Motor neuron (in vitro differentiated cells): ENCODE results near the gene AP5M1. TPM values are rescaled to one million over a fixed set of nuclear protein-coding genes. Genes with fewer than 3 reads are reported as not detected.

Source experiments
- ATAC-seq, 8 experiments: fragments of 200-7000 bp; cut with Tn5 transposase; replicated peaks in 6 of 8; 2 replicates each; pipeline ENCODE4 v1.8.0; 2021; ENCODE audit warnings: mild to moderate bottlenecking in 8 of 8, moderate library complexity in 8 of 8
- H3K27ac ChIP-seq, 2 donors: fragments of 250-450 bp; sonication (Bioruptor Pico); 2 replicates each; pipeline ENCODE4 v1.9.0; 2021; ENCODE audit warnings: antibody characterized with exemption in 2 of 2, mild to moderate bottlenecking in 2 of 2, moderate library complexity in 1 of 2
- H3K4me1 ChIP-seq, 2 donors: fragments of 250-450 bp; sonication (Bioruptor Pico); replicated peaks in 1 of 2; 2 replicates each; pipeline ENCODE4 v1.6.1; 2021; ENCODE audit warnings: antibody characterized with exemption in 2 of 2, mild to moderate bottlenecking in 2 of 2, moderate library complexity in 1 of 2
- H3K4me3 ChIP-seq, 5 donors: fragments of 250-450 bp; sonication (Bioruptor Pico); 2 replicates each; pipeline ENCODE4 v1.9.0; 2021; ENCODE audit warnings: antibody characterized with exemption in 5 of 5, mild to moderate bottlenecking in 5 of 5, moderate library complexity in 4 of 5
- WGBS, 10 experiments: fragments of 450-650 bp; shearing (Covaris generic); methylation state at CpG; one replicate each; pipeline ENCODE4 v1.0.0; 2022; 5-methylcytosine and 5-hydroxymethylcytosine counted together
- in situ Hi-C, 9 experiments: fragments of 400-800 bp; cut with MboI; loops; one replicate each; pipeline ENCODE4 v1.15.0; 2021; ENCODE audit warnings: low sequenced_read_pairs in 9 of 9, low pct_unique_long_range_greater_than_20kb in 2 of 9; ENCODE audit not compliant: unreplicated experiment in 9 of 9
- total RNA-seq, 8 experiments: library from RNA; unstranded; fragments of 300-600 nt; gene quantifications; 2 replicates each; pipeline versions ENCODE4 v1.2.3 to v1.2.4, GENCODE V29; 2022

Gene AP5M1
- total RNA-seq, 8 experiments from 2014 or later: 16.2 to 49.0 (median 24.6) TPM

DNA sequence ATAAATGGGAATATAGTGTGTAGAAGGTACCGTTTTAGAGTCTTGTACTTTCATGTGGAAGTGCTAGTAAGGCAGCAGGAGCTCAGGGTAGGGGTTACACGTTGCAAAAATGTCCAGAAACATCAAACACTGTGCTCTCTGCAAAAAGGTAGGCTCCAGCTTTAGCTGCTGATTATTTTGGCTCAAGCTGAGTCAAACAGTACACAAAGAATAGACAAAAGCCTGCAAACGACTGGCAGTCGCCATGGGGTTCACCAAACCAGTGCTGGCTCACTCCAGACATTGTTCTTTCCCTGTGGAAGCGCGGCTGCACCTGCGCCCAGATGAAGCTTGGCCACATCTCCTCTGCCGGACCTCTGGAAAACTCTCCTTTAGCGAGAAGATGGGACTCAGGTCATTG, 76.3 kb downstream of the AP5M1 start:
- no peaks in the 10 kb centered on the region for H3K4me1 ChIP-seq
- ATAC-seq: peak in 1 of 8 experiments; percentile 70
- in situ Hi-C loops: no loop called here
- WGBS, 10 experiments: 61 to 92% (median 78%) methylated on average over 1 to 9 of the region's 9 CpGs; no CpG with 5 or more reads in 1 of the 10 experiments
- H3K27ac ChIP-seq: no peak overlapping the region
- no peak overlapping the region for H3K4me3 ChIP-seq

DNA sequence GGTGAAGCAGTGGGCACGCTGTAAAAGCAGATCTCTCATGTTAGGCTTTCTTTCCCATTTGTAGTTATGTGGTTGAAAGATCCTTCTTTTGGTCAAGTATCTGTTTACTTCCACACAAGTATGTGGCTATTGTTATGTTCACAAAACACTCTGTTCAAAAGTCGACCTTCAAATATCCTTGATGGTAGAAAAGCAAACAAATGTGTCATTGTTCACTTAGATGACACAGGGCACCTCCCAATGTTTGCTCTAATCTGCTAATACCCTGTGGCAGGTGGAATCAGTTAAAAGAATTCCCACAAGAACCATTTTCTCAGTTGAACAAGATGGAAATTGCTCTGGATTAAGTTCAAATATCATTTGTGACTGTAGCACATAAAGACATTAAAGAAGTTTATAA, 78.0 kb downstream of the AP5M1 start:
- H3K4me3 ChIP-seq: no peak overlapping the region
- in situ Hi-C loops: no loop called here
- peak in 1 of 8 experiments; percentile 79 for ATAC-seq
- WGBS, 10 experiments: 0 to 86% (median 40%) methylated on average over 1 to 2 of the region's 2 CpGs; no CpG with 5 or more reads in 3 of the 10 experiments
- H3K4me1 ChIP-seq: no peaks in the 10 kb centered on the region
- H3K27ac ChIP-seq: no peak overlapping the region

Other genes with a start within 250 kb of the AP5M1 start
- 10 to 100 TPM; 35.6 to 68.6 (median 50.4) TPM for gene EXOC5, start 66 bp upstream of the AP5M1 start, total RNA-seq
- gene NAA30, start 121.6 kb downstream of the AP5M1 start, total RNA-seq: 10 to 100 TPM; 12.6 to 21.7 (median 17.2) TPM
- gene CCDC198, start 224.9 kb downstream of the AP5M1 start, total RNA-seq: 1 to 10 TPM in 1 of 8 experiments, under 1 TPM in 6, not detected in 1; 0.05 to 4.3 (median 0.36) TPM